COR-L47 (cell line): ENCODE measurements around the gene KSR1.
"Not testable (repeated sequence)": the region's sequence is repeated elsewhere in the genome, so short reads cannot be mapped to it uniquely, and the experiment has no call there.

Source experiments
- DNase-seq: peaks from one replicate; lab custom pipeline; 2025; lab: John Stamatoyannopoulos, UW

The KSR1 gene

GRCh38 chr17:27657620-27658019 is 201.4 kb downstream of the KSR1 start:
- no peak for DNase-seq

GRCh38 chr17:27659683-27660082 is 203.4 kb downstream of the KSR1 start:
- no peak for DNase-seq

GRCh38 chr17:27660436-27660835 is 204.2 kb downstream of the KSR1 start:
- DNase-seq, result no peak

GRCh38 chr17:27663936-27664605 is 207.8 kb downstream of the KSR1 start:
- no peak for DNase-seq

- no peak for DNase-seq
These were observed 208.3 kb downstream of the KSR1 start for GRCh38 chr17:27664606-27664965.

GRCh38 chr17:27665549-27665948 is 209.3 kb downstream of the KSR1 start:
- no peak for DNase-seq

GRCh38 chr17:27666270-27666669 is 210.0 kb downstream of the KSR1 start:
- DNase-seq, result not testable (repeated sequence)

GRCh38 chr17:27666831-27667560 is 210.7 kb downstream of the KSR1 start:
- no peak for DNase-seq

GRCh38 chr17:27667656-27668487 is 211.6 kb downstream of the KSR1 start:
- DNase-seq, result no peak

GRCh38 chr17:27668488-27668823 is 212.2 kb downstream of the KSR1 start:
- no peak for DNase-seq

- DNase-seq, result no peak
These were observed 212.9 kb downstream of the KSR1 start for GRCh38 chr17:27669136-27669535.

GRCh38 chr17:27669850-27670249 is 213.6 kb downstream of the KSR1 start:
- no peak for DNase-seq

- DNase-seq, result no peak
These were observed 214.7 kb downstream of the KSR1 start for GRCh38 chr17:27670791-27671590.

- DNase-seq, result no peak
These were observed 215.3 kb downstream of the KSR1 start for GRCh38 chr17:27671591-27671910.

- not testable (repeated sequence) for DNase-seq
These were observed 215.8 kb downstream of the KSR1 start for GRCh38 chr17:27671977-27672480.

- no peak for DNase-seq
These were observed 218.1 kb downstream of the KSR1 start for GRCh38 chr17:27674335-27674734.
